Measurements from ENCODE around the gene TNFRSF21. TPM values are rescaled to one million over a fixed set of nuclear protein-coding genes. Genes with fewer than 3 reads are reported as not detected.

Gene TNFRSF21, protein sequence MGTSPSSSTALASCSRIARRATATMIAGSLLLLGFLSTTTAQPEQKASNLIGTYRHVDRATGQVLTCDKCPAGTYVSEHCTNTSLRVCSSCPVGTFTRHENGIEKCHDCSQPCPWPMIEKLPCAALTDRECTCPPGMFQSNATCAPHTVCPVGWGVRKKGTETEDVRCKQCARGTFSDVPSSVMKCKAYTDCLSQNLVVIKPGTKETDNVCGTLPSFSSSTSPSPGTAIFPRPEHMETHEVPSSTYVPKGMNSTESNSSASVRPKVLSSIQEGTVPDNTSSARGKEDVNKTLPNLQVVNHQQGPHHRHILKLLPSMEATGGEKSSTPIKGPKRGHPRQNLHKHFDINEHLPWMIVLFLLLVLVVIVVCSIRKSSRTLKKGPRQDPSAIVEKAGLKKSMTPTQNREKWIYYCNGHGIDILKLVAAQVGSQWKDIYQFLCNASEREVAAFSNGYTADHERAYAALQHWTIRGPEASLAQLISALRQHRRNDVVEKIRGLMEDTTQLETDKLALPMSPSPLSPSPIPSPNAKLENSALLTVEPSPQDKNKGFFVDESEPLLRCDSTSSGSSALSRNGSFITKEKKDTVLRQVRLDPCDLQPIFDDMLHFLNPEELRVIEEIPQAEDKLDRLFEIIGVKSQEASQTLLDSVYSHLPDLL
- 11.7 to 14.9 TPM (median 13.3 TPM) in 5 replicates for total RNA-seq (2022; extraction: Qiagen RNA extraction)

DNA sequence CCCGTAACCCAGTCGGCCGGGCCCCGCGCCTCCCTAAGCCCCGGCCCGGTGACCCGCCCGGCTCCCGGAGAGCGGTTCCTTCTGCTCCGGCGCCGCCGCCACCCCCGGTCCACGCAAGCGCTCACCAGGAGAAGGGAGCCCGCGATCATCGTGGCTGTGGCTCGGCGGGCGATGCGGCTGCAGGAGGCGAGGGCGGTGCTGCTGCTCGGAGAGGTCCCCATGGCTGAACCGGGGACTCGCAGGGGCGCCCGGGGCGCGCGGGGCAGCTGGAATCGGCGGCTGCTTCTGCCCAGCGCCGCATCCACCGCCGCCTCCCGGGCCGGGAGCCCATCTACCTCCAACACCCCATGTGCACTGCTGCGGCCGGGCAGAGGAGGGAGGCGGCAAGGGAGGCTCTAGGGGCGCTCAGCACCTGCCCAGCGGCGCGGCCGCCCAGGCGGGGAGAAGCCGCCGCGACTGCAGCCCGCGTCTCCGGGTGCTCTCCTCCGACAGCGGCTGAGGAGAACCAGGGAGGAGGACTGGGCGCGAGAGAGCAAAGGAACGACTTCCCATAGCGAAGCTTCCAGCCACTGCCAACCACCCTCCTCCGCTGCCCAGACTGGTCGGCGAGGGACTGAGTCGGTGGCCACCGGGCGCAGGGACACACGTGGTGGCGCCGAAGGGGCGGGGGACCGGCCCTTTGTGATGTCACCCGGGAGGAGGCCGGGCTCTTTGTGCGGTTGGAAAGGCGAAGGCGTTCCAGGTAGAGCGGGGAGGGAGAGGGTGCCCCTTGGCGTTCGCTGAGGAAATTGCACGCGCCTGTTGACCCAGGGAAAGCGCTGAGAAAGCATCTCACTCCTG is at the start of gene TNFRSF21:
Gene TNFRSF21, minus strand, starts transcription at position 615 of the 840 bp plus-strand sequence. Its CDS starts 394 bp downstream, at position 221.

Other genes with a start within 250 kb of the TNFRSF21 start
- gene CD2AP, start 167.9 kb upstream of the TNFRSF21 start, total RNA-seq (2022; extraction: Qiagen RNA extraction) = 11.0 to 16.4 TPM (median 14.0 TPM) in 5 replicates